Stomach (tissue), 4 donors: ENCODE results near the gene ZNF581.

Source experiments
- CTCF ChIP-seq, 7 experiments: fragments of 450-650 bp in 4 of 7; fragments of 200-600 bp in 3 of 7; sonication (generic) in 3 of 7; IDR thresholded peaks; one replicate each; pipeline ENCODE4 v1.5.1; 2016 to 2019; ENCODE audit warnings: antibody characterized with exemption in 7 of 7, control low read depth in 2 of 7, mild to moderate bottlenecking in 1 of 7
- POLR2A ChIP-seq, 4 donors: fragments of 450-650 bp; IDR thresholded peaks; one replicate each; pipeline ENCODE4 v1.6.1; 2016; ENCODE audit warnings: antibody characterized with exemption in 4 of 4, control low read depth in 2 of 4, mild to moderate bottlenecking in 1 of 4, moderate library complexity in 1 of 4
- POLR2AphosphoS5 ChIP-seq, 3 donors: sonication (generic); formaldehyde crosslinking; IDR thresholded peaks; one replicate each; pipeline ENCODE4 v1.6.1; 2016; ENCODE audit warnings: antibody characterized with exemption in 3 of 3

GRCh38 chr19:55644842-55645511 is 1.5 kb downstream of the ZNF581 start:
- TF ChIP-seq POLR2A (IDR thresholded peaks at IDR 0.05) (no peak), CTCF (IDR thresholded peaks at IDR 0.05) (no peak), POLR2AphosphoS5 (IDR thresholded peaks at IDR 0.05) (no peak)
